Epithelial cell of prostate (primary cell): ENCODE data around the gene TRIM6.
"Not testable (repeated sequence)": the region's sequence is repeated elsewhere in the genome, so short reads cannot be mapped to it uniquely, and the experiment has no call there.

Experiments
- DNase-seq: peaks from one replicate; pipeline ENCODE4 v3.0.0-alpha.2; 2011; ENCODE audit warnings: low read depth, low spot score
- H3K27ac ChIP-seq: fragments of 450-650 bp; 2 replicates; pipeline ENCODE4 v1.5.1; 2017; ENCODE audit warnings: mild to moderate bottlenecking

TRIM6 gene

DNA sequence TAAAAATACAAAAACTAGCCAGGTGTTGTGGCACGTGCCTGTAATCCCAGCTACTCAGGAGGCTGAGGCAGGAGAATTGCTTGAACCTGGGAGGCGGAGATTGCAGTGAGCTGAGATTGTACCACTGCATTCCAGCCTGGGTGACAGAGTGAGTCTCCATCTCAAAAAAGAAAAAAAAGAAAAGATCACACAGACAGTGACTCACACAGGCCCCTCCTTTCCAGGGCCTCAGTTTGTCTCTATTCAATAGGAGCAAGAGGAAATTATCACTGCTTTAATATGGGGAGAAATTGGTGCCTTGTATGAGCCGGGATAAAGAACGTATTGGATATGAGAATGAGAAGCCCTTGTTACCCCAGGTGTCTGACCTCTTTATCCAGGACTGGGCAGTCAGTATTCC, 6.4 kb downstream of the TRIM6 start:
- not testable (repeated sequence) for DNase-seq
- peak overlapping the region; percentile 19 for H3K27ac ChIP-seq

DNA sequence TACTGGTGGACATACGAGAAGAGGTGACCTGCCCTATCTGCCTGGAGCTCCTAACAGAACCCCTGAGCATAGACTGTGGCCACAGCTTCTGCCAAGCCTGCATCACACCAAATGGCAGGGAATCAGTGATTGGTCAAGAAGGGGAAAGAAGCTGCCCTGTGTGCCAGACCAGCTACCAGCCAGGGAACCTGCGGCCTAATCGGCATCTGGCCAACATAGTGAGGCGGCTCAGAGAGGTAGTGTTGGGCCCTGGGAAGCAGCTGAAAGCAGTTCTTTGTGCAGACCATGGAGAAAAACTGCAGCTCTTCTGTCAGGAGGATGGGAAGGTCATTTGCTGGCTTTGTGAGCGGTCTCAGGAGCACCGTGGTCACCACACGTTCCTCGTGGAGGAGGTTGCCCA, 6.9 kb downstream of the TRIM6 start:
- DNase-seq: no peak
- H3K27ac ChIP-seq: peak overlapping the region; percentile 19

DNA sequence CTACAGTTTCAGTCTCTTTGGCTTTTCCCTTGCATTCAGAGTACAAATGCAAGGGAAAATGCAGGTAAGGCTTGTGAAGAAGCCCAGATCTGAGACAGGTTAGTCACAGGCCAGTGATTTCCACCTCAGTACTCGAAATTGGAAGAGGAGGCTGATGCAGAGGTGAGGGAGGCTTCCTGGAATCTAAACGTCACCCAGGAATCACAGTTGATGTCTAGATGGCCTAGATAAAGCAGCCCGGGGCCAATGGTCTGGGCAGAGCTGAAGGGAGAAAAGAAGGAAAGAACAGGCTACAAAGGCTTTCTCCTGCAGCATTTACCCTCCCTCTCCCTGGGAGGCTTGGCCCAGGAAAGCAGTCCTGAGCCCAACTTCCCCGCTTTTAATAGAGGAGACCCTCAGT, 8.5 kb downstream of the TRIM6 start:
- DNase-seq: no peak
- H3K27ac ChIP-seq: no peak overlapping the region

DNA sequence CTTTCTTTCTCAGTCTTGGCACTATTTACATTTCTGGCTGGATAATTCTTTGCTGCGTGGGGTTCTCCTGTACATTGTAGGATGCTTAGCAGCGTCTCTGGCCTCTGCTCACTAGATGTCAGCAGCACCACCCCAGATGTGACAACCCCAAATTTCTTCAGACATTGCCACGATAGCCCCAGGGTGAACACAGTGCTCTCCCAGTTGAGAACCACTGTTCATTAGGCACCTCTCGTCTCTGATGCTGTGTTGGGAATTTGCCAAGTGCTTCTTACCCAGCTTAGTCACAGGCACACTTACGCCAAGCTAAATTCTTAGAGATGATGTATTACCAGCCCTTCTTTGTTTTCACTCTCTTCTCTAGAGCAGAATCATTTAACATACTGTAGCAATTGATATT, 9.4 kb downstream of the TRIM6 start:
- DNase-seq: peak; percentile 66

DNA sequence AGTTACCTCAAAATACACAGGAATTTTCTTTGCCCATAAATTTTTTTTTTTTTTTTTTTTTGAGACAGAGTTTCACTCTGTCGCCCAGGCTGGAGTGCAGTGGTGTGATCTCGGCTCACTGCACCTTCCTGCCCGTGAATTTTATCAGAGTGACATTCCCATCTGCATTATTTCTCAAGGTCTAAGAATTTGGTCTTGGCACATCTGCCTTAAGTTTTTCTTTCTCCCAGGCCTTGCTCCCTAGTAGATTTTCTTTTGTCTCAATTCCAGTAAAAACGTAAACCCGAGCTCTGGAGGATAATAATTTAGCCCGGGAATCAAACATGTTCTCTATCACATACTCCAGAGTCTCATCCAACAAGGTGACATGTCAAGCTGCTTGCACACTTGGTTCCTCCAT, 12.4 kb downstream of the TRIM6 start:
- no peak overlapping the region for H3K27ac ChIP-seq
- DNase-seq: no peak

More for the DNA sequence above, 9.4 kb downstream of the TRIM6 start:
- H3K27ac ChIP-seq: no peak overlapping the region

DNA sequence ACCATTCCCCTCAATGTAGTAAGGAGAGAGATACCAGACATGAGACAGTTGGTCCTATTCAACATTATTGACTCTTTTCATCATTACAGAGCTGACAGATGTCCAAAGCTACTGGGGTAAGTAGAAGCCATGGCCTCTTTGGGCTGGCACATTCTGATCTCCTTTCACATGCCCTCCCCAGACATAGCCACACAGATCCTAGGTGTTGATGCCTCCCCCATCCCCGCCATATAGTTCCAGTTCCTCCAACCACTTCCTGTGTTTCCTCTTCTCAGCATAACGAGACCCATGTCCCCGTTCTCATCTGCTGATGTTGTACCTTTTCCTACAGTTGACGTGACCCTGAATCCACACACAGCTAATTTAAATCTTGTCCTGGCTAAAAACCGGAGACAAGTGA, 14.0 kb downstream of the TRIM6 start:
- H3K27ac ChIP-seq: no peak overlapping the region
- no peak for DNase-seq

DNA sequence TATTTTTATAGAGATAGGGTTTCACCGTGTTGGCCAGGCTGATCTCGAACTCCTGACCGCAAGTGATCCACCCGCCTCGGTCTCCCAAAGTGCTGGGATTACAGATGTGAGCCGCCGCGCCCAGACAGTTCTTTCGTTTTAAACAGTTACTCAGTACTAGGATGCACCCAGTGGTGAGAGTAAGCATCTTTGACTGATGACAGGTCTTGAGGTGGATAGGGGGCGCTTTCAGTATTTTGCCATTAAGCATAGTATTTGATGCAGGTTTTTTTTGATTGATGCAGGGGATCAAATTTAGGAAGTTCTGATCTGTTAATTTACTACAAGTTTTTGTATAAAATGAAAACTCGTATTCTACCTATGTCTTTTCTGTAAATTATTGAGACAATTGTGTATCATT, 15.2 kb downstream of the TRIM6 start:
- no peak for DNase-seq

DNA sequence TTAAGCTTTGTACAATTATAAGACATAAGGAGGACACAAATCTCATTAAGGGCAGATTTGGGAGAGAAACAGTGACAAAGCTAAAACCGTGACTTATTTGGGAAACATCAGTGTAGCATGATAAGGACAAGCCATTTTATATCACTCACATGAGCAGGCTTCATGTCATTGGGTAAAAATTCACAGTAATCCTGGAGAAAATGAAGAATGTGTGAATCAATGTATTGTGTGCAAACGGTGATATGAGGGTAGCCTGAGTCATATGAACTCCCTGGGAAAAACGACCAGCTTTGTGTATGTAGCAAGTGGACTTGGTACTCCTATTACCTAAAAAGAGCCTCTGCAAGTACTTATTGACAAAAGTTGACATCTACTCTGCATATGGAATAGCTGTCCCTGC, 22.4 kb downstream of the TRIM6 start:
- peak; percentile 49 for DNase-seq
- H3K27ac ChIP-seq: peak overlapping the region; percentile 97

More for the DNA sequence above, 15.2 kb downstream of the TRIM6 start:
- no peak overlapping the region for H3K27ac ChIP-seq

DNA sequence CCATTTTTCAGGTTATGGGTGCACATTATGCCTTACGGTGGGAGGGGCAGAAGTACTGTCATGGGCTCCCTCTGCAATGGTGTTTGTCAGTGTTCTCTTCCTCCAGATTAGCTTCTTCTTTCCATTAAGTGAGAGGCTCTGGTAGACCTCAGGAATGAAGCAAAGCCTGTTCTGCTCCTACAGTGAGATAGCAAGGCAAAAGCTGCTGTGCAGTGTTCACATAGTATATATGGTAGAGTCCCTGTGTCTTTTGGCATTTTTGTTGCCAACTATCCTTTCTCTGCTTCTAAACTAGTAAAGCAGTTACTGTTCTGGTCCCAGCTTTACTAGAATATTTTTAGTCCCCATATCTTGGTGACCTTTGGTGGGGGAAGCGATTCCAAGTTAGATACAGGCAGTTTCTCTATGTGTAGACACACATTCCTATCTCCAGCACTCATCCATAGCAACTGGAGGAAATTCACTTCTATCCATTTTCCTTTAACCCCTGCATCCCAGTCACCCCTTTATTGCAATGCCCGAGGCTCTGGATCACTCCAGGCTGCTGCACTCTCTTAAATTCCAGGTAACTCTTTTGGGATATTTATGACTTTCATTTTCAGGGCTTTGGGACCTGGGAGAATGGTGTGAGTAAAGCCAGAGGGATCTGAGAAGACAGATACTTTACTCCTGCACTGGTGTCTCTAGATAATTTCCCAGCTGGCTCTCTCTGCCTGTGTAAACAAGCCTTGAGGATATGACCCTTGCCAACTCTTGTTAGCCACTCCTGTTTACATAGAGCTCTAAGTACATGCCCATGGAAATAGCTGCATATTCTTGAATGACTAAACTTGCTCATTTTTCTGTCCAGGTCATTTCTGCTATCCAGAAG, 24.4 kb downstream of the TRIM6 start:
- peak overlapping the region; percentile 97 for H3K27ac ChIP-seq
- DNase-seq: peak; percentile 63

DNA sequence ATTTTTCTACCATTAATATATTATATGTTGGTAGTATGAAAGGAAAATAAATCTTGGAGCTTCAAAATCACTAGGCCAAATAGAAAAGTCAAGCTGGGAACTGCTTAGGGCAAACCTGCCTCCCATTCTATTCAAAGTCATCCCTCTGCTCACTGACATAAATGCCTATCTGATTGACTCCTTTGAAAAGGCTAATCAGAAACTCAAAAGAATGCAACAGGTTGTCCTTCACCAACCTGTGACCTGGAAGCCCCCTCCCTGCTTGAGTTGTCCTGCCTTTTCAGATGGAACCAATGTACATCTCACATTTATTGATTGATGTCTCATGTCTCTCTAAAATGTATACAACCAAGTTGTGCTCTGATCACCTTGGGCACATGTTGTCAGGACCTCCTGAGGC, 25.1 kb downstream of the TRIM6 start:
- no peak for DNase-seq
- peak overlapping the region; percentile 97 for H3K27ac ChIP-seq

DNA sequence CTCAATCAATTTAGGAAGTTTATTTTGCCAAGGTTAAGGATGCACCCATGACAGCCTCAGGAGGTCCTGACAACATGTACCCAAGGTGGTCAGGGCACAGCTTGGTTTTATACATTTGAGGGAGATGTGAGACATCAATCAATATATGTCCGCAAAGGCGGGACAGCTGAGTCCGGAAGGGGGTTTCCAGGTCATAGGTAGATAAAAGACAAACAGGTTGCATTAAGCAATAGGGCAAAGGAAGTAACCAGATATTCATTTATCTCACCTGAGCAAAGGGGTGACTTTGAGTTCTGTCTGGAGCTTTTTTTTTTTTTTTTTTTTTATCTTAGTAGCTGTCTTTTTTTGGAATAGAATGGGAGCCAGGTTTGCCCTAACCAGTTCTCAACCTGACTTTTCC, 26.4 kb downstream of the TRIM6 start:
- DNase-seq: no peak
- H3K27ac ChIP-seq: no peak overlapping the region

DNA sequence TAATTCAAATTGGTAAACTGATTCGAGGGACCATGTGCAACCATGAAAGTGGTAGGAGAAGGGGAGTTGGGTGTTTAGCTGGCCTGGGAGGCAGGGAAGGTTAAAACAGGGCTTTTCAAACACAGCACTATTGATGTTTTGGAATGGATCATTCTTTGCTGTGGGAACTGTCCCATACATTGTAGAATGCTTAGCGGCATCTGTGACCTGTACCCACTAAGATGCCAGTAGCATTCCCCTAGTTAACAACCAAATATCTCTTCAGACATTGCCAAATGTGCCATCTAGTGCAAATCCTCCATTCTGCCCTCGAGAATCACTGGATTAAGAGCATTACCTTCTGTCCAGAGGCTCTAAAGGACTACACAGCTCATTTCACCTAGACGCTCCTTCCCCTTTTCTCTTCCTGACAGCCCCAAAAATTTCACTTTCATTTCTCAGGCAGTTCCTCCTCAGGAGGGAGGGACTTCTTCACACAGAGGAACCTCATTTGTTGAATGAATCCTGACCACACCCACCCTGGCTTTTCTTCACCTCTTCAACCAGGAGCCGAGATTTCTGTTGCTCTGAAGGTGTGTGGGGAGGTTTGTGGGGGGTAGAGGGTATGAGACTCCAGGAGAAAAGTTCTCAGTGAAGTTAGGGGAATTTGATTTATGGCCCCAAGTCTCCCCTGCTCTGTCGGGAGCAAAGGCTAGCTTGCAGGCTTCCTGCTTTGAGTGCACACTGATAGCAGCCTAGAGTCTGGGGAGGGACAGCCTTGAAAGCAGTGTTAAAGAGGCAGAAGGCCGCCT, 28.2 kb downstream of the TRIM6 start, which contains the start of gene TRIM34:
TSS of gene TRIM34 (plus strand) at position 513 of the 791 bp plus-strand sequence. CDS start 7,331 bp downstream, outside the sequence.
- peak within 1 kb of the TSS; percentile 65 for H3K27ac ChIP-seq

DNA sequence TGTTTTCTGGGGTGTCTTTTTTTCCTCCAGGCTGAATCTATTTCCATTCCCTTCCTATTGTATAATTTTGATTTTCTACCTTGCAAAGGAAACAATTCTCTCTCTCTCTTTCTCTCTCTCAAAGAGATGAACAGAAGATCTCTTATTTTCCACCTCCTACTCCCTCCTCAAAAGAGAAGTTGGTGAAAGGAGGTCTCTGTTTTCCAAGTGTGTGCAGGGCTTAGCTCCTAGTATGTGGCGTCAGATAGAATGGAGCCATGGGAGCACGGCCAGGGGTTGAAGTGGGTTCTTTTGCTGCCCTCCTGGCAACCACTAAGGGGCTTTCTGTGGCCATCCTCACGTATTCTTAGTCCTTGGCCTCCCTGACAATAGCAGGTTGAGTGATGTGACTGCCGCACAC, 28.8 kb downstream of the TRIM6 start:
- H3K27ac ChIP-seq: peak overlapping the region; percentile 65
- no peak for DNase-seq

More for the DNA sequence above, 28.2 kb downstream of the TRIM6 start, which contains the start of gene TRIM34:
- peak; percentile 43 for DNase-seq

DNA sequence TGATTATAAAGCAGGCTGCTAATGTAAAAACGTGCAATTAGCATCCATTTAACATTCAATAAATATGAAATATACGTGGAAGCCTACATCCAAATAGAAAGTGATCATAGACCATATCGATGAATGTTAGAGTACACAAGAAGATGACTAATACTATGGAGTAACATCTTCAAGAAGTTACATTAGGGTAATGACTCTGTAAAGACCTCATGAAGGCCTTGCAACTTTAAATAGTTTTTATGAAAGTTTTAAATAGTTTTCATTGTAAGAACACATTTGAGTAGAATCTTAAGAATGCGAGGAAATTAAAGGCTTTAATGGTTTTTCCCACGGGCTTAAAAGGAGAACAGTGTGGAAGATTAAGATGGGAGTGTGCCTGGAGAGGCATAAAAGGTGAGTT, 29.8 kb downstream of the TRIM6 start:
- peak overlapping the region; percentile 65 for H3K27ac ChIP-seq
- no peak for DNase-seq

DNA sequence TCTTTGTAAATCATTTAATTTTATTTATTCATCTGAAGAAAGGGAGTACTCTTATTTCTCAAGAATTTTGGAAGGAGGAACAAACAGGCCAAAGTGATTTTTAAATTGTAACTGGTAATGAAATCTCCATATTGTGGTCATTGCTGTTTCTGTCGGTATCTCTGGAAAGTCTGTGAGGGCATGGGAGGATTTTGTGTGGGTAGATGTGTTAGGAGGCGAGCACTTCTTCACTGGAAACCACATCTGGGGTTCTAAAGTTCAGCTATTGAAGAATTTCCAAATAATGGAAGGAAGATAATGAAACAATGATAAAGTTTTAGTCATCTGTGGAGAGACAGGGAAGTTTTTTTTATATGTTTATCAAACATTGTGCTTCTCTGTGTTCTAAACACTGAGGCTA, 35.0 kb downstream of the TRIM6 start:
- H3K27ac ChIP-seq: no peak overlapping the region
- DNase-seq: no peak

DNA sequence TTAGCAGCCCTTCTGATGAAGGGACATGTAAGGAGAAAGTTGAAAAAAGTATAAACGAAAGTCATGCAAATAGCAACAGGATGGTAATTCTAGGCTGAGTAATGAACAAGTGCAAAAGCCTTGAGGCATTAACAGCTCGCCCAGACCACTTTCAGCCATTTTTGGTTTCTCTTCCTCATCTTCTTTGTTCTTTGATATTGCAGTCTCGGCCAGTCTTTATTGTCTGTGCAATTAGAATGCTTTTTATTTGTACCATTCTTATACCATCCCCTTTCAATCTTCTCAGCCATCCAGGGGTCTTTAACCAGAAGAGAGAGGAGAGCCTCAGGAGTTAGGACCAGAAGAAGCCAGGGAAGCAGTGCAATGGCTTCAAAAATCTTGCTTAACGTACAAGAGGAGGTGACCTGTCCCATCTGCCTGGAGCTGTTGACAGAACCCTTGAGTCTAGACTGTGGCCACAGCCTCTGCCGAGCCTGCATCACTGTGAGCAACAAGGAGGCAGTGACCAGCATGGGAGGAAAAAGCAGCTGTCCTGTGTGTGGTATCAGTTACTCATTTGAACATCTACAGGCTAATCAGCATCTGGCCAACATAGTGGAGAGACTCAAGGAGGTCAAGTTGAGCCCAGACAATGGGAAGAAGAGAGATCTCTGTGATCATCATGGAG, 35.7 kb downstream of the TRIM6 start:
- no peak for DNase-seq
- H3K27ac ChIP-seq: no peak overlapping the region

DNA sequence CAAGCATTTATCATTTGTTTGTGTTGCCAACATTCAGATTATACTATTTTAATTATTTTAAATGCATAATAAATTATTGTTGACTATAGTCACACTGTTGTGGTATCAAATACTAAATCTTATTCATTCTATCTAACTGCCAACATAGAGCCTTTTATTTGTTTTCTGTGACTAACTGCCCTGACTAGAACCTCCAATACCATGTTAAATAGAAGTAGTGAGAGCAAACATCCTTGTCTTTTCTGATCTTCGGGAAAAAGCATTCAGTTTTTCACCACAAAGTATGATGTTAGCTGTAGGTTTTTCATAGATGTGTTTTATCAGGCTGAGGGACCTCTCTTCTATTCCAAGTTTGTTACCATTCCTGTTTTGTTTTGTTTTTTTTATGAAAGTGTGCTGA, 43.5 kb downstream of the TRIM6 start:
- H3K27ac ChIP-seq: no peak overlapping the region
- DNase-seq: no peak

DNA sequence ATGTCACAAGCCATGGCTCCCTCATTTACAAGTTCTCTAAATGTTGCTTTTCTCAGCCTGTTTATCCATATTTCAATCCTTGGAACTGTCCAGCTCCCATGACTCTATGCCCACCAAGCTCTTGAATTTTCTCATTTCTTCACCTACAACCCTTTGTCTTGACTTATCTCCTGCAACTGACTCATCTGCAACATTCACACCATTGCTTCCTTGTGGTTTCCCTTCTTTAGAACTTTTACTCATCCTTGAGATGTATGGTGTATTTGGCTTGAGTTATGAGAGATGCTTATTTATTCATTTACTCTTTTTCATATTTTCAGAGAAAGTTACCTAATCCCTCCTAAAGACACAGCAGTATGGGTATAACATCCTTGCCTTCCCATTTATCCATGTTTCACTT, 47.1 kb downstream of the TRIM6 start:
- H3K27ac ChIP-seq: no peak overlapping the region
- no peak for DNase-seq

DNA sequence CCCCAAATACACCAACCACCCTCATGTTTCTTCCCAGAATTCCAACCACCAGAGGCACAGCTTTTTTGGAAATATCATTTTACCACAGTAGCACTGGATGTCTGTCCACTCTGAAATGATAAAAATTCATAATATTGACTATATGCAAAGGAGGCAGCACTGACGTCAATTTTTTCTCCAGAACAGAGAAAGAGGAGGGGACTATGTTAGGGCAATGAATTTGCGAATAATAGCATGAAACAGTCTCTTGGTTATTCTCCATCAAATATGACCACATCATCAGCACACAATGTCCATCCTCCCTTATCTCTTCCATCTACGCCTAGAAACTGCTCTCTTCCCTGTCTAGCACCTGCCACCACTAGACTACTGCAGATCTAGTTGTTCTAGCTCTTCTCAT, 49.7 kb downstream of the TRIM6 start:
- H3K27ac ChIP-seq: no peak overlapping the region
- no peak for DNase-seq

DNA sequence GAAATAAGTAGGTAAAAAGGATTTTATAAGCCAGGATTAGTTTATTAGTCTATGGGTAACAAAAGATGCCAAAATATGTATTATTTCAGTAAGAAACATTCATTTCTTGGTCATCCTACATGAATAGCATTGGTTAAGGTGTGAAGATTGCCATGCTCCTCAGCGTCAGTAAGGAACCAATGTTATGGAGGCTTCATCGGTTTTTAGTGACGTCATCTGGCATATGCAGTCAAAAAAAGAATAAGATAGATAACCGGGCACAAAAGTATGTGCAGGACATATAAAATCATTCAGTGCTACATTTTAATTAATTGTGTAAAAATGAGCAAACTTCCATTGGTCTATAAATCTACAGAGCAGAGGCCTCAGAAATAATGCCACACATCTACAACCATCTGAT, 59.0 kb downstream of the TRIM6 start:
- H3K27ac ChIP-seq: no peak overlapping the region
- no peak for DNase-seq

DNA sequence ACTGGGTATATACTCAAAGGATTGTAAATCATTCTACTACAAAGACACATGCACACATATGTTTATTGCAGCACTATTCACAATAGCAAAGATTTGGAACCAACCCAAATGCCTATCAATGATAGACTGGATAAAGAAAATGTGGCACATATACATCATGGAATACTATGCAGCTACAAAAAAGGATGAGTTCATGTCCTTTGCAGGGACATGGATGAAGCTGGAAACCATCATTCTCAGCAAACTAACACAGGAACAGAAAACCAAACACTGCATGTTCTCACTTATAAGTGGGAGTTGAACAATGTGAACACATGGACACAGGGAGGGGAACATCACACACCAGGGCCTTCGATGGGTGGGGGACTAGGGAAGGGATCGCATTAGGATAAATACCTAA, 60.5 kb downstream of the TRIM6 start:
- not testable (repeated sequence) for DNase-seq, H3K27ac ChIP-seq
